Progenitor cell of endocrine pancreas (in vitro differentiated cells): ENCODE measurements around the gene CCDC85A. TPM values are rescaled to one million over a fixed set of nuclear protein-coding genes. Genes with fewer than 3 reads are reported as not detected.
A peak's percentile ranks its signal among the peaks of the same experiment; 100 is the strongest.
"Not testable (repeated sequence)": the region's sequence is repeated elsewhere in the genome, so short reads cannot be mapped to it uniquely, and the experiment has no call there.

Experiments used
- DNase-seq: peaks from one replicate; pipeline ENCODE4 v3.0.0; 2021; ENCODE audit warnings: low spot score; ENCODE audit not compliant: unreplicated experiment
- H3K27ac Mint-ChIP-seq: 2 replicates; pipeline ENCODE4 v1.8.0; 2021; ENCODE audit warnings: mild to moderate bottlenecking, moderate library complexity, mixed read lengths
- H3K27me3 Mint-ChIP-seq: 2 replicates; pipeline ENCODE4 v1.8.0; 2021; ENCODE audit warnings: mixed read lengths
- H3K36me3 Mint-ChIP-seq: 2 replicates; pipeline ENCODE4 v1.8.0; 2022; ENCODE audit warnings: mixed read lengths; ENCODE audit not compliant: insufficient read depth
- H3K4me1 Mint-ChIP-seq: 2 replicates; pipeline ENCODE4 v1.8.0; 2021; ENCODE audit warnings: low read depth, mixed read lengths
- H3K4me3 Mint-ChIP-seq: 2 replicates; pipeline ENCODE4 v1.8.0; 2021; ENCODE audit warnings: low read depth, mild to moderate bottlenecking, moderate library complexity, mixed read lengths
- H3K9me3 Mint-ChIP-seq: 2 replicates; pipeline ENCODE4 v1.8.0; 2021; ENCODE audit warnings: low read depth, mixed read lengths
- CTCF ChIP-seq: fragments of 200-600 bp; sonication (generic); IDR thresholded peaks from one replicate; pipeline ENCODE4 v1.5.0; 2021; ENCODE audit warnings: antibody characterized with exemption, mild to moderate bottlenecking; ENCODE audit not compliant: unreplicated experiment
- long read RNA-seq: library from polyadenylated mRNA; unstranded; transcript quantifications from one replicate; pipeline ENCODE4 v2.0.0, GENCODE V29; 2020
- total RNA-seq: library from RNA; stranded (reverse); gene quantifications from 2 replicates; pipeline ENCODE4 v1.2.1, GENCODE V29; 2021

The CCDC85A gene
- total RNA-seq = 1.1 TPM in 2 replicates
- long read RNA-seq = 0 reads

- Mint-ChIP-seq H3K4me3 (peak within 1 kb of the TSS; percentile 82), H3K27ac (no peak within 1 kb of the TSS), H3K27me3 (peaks cover 75% of the 10 kb centered on the region), H3K9me3 (no peaks in the 10 kb centered on the region), H3K36me3 (no peaks in the 10 kb centered on the region), H3K4me1 (peaks cover 15% of the 10 kb centered on the region)
- peak; percentile 94 for TF ChIP-seq CTCF
- DNase-seq = peak; percentile 87
Observed at GRCh38 chr2:56183643-56184499, at the start of gene CCDC85A. CCDC85A (plus strand) TSS chr2:56183990; CDS start chr2:56184625, 635 bp downstream.

DNA sequence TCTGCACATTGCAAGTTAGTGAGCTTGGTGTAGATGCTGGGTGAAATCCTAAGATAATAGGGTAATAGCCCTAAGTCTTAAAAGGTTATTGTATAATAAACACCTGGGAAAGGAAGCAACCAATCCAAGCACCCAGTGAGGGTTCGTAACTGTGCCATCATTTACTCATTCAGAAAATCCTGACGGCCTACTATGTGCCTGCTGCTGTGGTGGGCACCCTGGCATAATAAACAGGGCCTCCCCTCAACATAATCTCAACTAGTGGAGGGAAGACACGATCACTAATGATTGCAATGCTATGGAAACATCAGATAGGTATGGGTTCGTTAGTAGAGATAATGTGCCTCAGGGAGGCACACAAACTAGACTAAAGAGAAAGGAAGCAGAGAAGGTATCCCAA, 48.9 kb upstream of the CCDC85A start:
- Mint-ChIP-seq H3K36me3 (no peaks in the 10 kb centered on the region), H3K9me3 (no peaks in the 10 kb centered on the region), H3K27me3 (peaks cover 4% of the 10 kb centered on the region), H3K27ac (no peak overlapping the region), H3K4me3 (no peak overlapping the region), H3K4me1 (peaks cover 2% of the 10 kb centered on the region)
- no peak for DNase-seq
- no peak for TF ChIP-seq CTCF

DNA sequence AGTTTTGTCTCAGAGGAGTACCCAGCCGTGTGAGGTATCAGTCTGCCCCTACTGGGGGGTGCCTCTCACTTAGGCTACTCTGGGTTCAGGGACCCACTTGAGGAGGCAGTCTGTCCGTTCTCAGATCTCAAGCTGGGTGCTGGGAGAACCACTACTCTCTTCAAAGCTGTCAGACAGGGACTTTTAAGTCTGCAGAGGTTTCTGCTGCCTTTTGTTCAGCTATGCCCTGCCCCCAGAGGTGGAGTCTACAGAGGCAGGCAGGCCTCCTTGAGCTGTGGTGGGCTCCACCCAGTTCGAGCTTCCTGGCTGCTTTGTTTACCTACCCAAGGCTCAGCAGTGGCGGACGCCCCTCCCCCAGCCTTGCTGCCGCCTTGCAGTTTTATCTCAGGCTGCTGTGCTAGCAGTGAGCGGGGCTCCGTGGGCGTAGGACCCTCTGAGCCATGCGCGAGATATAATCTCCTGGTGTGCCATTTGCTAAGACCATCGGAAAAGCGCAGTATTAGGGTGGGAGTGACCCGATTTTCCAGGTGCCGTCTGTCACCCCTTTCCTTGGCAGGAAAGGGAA, 41.2 kb upstream of the CCDC85A start:
- not testable (repeated sequence) for H3K9me3 Mint-ChIP-seq, H3K36me3 Mint-ChIP-seq, DNase-seq, H3K27me3 Mint-ChIP-seq, H3K4me3 Mint-ChIP-seq, H3K27ac Mint-ChIP-seq, H3K4me1 Mint-ChIP-seq

GRCh38 chr2:56147907-56148306, 35.9 kb upstream of the CCDC85A start:
- peaks cover 5% of the 10 kb centered on the region for H3K9me3 Mint-ChIP-seq
- TF ChIP-seq CTCF = no peak
- H3K27ac Mint-ChIP-seq = no peak overlapping the region
- no peak for DNase-seq
- H3K36me3 Mint-ChIP-seq = peaks cover 1% of the 10 kb centered on the region
- H3K27me3 Mint-ChIP-seq = peaks cover 17% of the 10 kb centered on the region
- H3K4me1 Mint-ChIP-seq = peaks cover 4% of the 10 kb centered on the region
- H3K4me3 Mint-ChIP-seq = no peak overlapping the region

DNA sequence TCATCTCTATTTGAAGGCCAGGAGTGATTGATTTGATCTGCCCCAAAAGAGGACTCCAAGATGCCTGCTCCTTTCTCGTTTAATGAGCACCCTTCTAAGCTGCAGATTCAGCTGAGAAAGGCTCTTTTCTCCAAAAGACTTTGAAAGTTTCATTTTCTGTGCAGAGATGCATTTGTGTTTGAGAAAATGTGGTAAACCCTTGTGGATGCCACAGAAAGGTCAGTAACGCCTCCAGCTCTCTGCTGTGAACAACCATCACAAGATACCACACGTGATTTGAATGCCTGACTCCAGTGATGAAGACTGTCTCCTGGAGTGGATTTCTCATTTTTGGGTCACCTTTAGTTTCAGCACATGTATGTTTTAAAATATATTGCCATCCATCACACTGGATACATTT, 35.0 kb upstream of the CCDC85A start:
- no peak for DNase-seq
- Mint-ChIP-seq H3K36me3 (no peaks in the 10 kb centered on the region), H3K9me3 (no peaks in the 10 kb centered on the region), H3K4me1 (peaks cover 4% of the 10 kb centered on the region), H3K4me3 (no peak overlapping the region), H3K27ac (no peak overlapping the region), H3K27me3 (peaks cover 25% of the 10 kb centered on the region)
- TF ChIP-seq CTCF = no peak
